Inferior parietal cortex (tissue), 1 donor: ENCODE results near the gene NLRP6.
"Not testable (repeated sequence)": the region's sequence is repeated elsewhere in the genome, so short reads cannot be mapped to it uniquely, and the experiment has no call there.

Source experiments
- DNase-seq: peaks from one replicate; pipeline ENCODE4 v3.0.0-alpha.2; 2016; ENCODE audit errors: extremely low spot score

The NLRP6 gene

DNA sequence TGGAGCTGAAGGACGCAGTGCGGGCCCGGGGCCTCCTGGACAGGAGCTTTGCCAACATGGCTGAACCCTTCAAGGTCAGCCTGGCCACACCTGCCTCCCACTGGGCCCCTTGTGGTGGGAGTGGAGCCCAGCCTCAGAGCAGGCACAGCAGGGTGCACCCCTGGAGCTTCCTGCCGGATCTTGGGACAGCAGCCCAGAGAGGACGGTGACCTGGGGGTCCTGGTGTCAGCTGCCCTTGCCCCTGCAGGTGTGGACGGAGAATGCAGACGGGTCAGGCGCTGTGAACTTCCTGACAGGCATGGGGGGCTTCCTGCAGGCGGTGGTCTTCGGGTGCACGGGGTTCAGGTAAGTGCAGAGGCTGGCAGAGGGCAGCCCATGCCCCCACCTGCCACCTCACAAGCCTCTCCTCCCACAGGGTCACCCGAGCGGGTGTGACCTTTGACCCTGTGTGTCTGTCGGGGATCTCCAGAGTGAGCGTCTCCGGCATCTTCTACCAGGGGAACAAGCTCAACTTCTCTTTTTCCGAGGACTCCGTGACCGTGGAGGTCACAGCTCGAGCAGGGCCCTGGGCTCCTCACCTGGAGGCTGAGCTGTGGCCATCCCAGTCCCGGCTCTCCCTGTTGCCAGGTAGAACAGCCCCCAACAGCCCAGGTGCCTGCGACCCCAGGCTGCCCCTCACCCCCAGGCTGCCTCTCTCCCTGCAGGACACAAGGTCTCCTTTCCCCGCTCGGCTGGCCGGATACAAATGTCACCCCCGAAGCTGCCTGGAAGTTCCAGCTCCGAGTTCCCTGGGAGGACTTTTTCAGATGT is 15.8 kb downstream of the NLRP6 start:
- no peak for DNase-seq

DNA sequence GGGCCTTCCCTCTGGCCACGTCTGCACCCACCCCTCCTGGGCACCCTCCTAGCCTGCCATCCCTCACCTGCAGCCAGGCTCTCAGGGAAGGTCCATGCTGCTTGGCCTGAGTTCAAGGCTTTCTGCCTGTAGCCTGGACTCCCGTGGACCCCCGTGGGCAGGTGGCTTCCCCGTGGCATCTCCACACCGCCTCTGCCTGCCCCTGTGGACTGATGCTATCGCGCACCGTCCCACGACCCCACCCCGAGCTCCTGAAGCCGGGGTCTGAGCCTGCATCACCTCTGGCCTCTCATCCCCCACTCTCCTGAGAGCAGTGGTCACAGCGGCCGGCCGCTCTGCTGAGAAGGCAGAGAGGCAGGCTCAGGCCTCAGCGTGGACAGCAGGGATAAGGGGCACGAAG is 16.6 kb downstream of the NLRP6 start:
- no peak for DNase-seq

DNA sequence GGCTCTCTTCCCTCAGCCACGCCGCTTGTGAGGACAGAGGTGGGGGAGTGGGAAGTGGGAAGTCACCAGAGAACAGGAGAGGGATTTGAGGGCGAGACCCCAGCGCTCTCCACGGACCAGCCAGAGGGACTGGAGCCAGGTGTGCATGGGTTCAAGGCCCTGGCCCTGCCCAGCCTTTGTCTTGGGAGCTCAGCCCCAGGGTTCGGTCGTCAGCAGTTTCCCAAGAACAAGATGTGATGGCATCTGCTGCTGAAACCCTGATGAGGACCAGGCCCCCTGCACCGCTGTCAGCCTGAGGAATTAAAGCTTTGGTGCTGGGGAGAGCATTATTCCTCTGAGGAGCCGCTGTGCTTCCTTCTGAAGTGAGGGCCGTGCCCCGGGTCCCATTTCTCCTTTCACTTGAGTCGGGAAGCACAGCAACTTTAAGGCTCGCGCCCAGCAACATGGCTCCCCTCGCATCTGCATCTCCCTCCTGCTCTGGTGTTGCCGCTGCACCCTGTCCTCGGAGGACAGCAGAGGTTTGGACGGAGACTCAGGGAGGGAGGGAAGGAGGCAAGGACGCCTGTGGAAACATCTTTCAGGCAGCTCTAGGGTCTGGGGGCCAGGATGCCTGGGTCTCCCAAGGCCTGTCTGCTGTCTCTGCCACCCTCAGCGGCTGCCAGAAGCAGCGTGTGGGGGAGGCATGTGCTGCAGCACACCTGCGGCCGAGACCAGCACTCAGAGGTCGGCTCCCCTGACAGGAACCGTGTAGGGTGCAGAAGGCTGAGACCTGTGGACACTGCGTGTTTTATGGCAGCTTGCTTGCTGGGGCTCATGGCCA is 17.4 kb downstream of the NLRP6 start:
- no peak for DNase-seq

DNA sequence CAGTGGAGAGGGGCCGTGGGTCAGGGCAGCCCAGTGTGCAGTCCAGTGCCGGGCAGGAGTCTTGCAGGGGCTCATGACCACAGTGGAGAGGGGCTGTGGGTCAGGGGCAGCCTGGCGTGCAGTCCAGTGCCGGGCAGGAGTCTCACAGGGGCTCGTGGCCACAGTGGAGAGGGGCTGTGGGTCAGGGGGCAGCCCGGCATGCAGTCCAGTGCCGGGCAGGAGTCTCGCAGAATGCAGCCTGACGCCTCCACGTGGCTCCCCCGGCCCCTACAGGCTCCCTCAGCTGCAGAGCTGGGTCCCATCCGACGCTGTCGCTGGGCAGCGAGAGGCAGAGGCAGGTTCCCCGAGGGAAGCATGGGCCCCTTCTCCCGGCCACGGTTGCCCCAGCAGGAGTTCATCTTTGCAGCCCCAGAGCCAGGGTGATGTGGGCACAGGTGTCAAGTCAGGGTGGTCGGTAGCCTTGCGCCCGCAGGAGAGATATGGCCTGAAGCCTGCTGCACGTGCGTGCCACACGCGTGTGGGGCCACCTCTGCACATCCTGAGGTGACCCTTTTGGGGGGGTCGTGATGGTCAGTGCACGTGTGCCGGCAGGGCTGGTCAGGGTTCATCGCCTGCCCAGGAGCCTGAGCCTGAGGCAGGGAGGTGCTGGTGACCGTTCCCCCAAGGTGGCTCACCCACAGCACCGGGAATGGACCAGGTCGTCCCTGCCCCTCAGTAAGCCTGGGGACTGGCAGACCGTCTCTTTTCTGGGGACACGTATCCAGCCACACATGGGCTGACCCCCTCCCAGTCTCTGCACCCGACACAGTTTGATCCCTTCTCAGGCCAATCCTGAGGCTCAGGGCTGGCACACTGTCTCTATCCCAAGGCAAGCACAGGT is 18.2 kb downstream of the NLRP6 start:
- no peak for DNase-seq

DNA sequence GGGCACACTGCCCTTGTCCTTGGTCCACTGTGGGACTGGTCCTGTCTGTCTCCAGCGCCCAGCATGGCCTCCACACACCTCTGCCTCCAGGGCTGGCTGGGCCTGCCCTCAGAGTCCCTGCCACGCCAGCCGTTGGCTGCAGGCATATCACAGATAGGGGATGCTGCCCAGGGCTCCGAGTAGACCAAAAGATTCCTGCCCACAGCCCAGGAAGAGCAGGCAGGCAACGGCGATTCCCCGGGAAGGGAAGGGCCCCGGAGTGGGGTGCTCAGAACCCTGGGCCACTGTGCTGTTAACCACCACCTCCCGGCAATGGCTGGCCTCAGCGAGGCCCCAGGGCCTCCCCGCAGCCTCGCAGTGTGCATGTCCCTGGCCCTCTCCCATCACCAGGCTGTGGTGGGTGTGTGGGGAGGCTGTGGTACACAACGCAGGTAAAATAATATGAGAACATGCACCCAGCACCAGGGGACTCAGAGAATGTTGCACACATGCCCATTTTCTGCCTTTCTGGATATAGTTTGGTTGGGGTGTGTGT is 18.9 kb downstream of the NLRP6 start:
- DNase-seq, result no peak

DNA sequence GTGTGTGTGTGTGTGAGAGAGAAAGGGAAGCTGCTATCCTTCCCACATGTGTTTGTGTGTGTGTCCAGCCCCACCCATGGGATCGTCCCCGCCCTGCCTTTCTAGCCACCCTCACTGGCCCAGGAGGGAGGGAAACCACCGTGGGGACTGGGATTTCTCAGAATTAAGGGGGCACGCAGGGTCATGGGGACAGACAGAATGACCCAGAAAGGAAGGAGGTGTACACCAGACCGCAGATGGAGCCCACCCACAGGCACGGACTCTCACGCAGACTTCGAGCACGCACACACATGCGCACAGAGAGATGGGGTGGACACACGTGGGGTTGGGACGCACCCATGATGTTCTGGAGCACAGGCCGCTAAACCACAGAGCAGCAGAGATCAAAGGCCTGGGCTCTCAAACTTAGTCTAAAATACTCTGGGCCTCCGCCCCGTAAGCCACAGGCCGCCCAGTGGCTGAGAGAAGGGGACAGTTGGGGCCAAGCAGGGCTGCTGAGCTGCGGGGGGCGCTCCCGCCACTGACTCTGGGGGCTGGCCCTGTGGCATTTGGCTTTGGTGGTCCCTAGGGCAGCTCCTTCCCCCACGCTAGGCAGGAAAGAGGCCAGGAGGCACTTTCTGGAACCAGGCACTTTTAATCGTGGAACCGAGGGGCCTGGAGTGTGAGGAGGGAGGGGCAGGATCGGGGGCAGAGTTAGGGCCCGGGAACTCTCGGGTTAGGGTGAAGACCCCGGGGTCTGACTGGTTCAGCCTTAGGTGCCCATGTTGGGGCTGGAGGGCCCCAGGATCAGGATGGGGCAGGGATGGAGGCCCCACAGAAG is 19.6 kb downstream of the NLRP6 start:
- no peak for DNase-seq

DNA sequence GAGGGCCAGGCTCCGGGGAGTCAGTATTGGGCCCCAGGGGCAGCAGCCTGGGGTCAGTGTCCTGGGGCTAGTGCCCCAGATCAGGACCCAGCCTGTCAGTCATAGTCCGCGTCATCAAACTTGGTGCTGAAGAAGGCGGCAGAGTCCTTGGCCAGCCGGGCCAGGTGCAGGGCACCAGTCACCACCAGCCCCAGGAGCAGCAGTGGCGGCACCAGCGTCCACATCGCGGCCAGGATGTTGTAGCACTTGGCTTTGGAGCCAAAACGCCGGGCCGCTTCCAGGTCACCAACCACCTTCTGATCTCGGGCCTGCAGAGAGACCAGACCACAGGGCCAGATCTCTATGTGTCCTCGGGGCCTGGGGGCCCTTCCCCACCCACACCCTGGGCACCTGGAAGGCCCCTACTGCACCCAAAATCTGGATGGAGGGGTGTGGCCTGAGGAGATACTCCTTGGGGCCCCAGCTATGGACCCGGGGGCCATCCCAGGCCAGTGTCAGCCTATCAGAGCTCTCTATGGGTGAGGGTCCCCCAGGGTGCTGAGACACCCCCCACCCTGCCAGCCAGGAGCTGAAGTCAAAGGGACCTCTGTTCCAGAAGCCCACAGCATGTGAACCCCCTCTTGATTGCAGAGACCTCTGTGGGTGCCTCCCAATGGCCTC is 20.3 kb downstream of the NLRP6 start:
- no peak for DNase-seq

DNA sequence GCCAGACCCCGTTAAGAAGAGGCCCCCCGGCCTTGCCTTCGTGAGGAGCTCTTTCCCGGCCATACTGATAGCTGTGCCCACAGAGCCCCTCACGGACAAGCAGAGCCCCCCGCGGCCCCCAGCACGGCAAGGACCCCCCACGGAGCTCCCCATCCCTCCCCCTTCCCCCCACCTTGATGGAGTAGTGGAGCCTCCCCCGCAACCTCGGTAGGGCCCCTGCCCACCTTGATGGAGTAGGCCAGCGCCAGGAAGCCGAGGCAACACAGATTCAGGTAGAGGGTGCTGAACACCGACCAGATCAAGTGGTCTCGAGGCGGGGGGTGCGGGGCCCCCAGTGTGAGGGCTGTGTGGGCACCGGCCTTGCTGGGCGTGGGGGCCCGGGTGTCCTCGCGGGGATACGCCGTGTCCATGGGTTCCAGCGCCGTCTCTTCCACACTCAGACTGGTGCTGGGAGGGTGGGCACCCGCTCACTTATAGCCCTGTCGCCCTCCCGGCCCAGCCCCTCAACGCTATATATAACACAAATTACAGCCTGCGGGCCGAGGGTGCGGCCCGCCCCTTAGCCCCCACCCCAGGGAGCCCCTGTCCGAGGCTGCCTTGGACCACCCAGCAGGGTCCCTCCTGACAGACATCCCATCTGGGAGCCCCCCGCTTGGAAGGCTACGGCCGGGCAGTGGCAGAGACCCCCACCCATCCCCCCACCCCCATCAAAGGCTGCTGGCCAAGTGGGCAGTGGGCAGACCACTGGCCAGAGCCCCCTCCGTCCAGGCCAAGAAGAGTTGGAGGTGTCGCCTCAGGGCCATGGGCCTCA is 21.1 kb downstream of the NLRP6 start, which contains the start of gene IFITM5:
IFITM5 (minus strand) TSS at position 446 of the 811 bp plus-strand sequence; CDS start at position 410, 36 bp downstream.
- no peak for DNase-seq

DNA sequence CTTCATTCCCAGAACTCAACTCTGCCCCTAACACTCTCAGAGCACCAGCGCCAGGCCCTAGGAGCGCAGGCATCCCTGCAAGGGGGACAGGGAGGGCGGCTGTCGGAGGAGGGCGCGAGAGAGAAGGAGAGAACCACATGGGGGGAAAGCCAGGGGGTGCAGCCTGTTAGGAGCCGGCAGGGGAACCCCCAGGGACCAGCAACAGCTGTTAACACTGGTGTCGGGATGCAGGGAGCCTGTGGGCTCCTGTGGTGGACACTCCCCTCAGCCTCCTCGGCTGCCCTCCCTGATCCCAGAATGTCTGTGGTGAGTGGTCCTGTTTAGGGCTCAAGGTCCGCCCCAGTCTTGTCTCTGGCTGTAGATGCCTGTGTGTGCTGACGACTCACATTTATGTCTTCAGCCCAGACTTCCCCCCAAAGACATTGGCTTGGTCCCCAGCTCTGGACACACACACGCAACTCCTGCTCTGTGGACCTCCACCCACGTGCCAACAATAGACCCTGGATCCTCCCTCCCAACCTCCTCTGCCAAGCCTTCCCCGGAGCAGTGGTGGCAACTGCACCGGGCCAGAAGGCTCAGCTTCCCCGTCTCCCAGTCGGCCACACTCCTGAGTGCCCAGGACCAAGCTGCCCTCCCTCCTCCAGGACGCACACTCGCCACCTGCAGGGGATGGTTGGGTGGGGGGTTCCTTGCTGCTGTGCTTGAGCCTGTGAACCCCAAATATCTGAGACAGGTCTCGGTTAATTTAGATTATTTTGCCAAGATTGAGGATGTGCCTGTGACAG is 21.9 kb downstream of the NLRP6 start:
- no peak for DNase-seq

DNA sequence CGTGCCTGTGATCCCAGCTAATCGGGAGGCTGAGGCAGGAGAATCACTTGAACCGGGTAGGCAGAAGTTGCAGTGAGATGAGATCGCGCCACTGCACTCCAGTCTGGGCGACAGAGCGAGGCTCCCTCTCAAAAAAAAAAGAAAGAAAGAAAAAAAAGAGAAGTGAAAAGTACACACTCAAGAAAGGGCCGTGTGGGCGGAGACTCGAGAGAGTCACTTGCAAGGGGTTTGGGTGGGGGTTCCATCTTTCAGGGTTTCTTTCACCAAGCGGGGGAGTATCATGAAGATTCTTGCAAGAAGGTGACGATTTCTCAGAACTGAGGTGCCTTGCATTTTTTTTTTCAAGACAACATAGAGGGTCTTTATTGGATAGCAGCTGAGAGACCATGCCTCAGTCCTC is 25.2 kb downstream of the NLRP6 start:
- DNase-seq, result no peak

DNA sequence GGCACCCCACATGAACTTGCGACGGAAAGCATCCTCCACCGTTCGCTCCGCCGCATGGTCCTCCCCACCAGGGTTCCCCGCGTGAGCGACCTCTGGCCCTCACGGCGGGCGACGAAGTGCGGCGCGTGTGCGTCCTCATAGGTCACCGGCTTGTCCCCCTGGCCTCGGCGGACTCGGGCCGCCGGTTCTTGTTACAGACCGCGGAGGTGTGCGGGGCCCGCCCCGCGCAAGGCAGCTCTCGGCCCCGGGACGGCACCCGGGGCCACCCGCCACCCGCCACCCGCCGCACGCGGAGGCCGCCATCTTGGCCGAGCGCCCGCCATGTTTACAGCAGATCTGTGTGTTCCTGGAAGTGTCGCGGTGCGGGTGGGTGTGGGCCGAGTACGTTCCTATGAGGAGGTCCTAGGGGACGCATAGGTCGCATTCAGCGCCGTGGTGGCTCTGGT is 25.9 kb downstream of the NLRP6 start:
- DNase-seq, result no peak

DNA sequence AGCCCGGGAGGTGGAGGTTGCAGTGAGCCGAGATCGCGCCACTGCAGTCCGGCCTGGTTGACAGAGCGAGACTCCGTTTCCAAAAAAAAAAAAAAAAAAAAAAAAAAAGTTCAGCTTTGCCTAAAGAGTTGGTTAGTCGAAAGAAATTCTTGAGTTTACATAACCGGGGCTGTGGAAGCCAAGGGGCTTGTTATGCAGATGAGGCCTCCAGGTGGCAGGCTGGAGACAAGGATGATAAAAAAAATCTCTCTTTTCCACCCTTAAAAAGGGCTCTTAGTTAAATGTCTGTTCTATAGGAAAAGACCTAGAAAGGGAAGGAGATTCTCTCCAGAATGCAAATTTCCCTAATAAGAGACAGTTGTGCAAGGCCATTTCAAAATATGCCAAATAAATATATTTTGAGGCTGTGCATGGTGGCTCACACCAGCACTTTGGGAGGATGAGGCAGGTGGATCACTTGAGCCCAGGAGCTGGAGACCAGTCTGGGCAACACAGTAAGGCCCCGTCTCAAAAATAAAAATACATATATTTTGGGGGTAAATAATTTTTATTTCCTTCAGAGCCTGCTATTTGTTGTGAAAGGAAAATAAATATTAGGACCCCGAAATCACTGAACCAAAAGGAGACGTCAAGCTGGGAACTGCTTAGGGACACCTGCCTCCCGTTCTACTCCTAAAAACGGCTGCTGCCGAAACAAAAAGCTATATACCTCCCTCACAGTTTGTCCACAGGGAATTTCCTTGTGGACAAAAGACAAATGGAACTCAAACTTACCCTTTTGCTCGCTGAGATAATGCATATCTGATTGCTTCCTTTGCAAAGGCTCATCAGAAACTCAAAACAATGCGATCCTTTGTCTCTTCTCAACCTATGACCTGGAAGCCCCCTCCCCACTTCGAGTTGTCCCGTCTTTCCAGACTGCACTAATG is 27.0 kb downstream of the NLRP6 start:
- DNase-seq, result peak; percentile 64

DNA sequence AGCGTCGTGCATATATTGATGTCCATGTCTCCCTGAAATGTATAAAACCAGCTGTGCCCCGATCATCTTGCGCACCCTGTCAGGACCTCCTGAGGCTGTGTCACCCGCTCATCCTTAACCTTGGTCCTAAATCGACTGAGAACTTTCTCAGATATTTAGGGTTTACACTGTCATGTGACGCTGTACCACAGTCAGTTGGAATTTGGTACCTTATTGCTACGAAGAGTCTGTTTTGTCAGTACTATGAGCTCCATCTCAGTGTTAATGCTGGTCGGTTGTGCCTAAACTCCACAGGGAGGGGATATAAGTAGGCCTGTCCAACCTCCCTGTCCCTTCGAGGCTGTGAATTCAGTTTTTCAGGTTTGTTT is 27.6 kb downstream of the NLRP6 start:
- DNase-seq, result no peak

DNA sequence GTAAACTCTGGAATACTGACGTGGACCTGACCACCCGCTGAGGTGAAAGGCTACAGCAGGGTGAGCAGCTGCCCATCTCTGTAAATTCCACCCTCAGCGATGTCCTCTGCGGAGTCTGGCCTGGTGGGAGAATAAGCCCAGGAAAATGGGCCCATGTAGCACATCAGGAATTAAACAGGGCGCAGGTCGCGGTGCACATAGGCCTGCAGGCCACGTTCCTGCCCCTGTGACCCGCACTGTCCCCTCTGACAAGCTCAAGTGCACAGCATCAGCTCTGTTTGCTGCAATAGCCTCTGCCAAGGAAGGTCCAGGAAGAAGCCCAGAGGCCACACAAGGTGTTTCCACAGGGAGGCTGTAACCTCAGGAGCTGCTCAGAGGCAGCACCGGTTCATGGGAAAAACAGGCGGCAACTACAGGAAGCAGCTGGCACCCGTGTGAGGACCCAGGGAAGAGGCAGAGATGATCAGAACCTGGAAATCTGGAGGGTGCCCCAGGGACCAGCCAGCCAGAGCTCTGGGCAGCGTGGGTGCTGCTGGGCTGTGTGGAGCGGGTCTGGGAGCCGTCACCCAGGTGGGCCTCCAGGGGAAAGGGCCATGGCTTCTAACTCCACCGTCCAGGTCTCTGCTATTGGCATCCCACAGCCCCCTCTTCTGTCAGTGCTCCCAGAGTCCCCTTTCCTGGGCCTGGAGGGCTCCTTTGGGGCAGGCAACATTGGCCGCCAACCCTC is 28.6 kb downstream of the NLRP6 start:
- DNase-seq, result no peak

DNA sequence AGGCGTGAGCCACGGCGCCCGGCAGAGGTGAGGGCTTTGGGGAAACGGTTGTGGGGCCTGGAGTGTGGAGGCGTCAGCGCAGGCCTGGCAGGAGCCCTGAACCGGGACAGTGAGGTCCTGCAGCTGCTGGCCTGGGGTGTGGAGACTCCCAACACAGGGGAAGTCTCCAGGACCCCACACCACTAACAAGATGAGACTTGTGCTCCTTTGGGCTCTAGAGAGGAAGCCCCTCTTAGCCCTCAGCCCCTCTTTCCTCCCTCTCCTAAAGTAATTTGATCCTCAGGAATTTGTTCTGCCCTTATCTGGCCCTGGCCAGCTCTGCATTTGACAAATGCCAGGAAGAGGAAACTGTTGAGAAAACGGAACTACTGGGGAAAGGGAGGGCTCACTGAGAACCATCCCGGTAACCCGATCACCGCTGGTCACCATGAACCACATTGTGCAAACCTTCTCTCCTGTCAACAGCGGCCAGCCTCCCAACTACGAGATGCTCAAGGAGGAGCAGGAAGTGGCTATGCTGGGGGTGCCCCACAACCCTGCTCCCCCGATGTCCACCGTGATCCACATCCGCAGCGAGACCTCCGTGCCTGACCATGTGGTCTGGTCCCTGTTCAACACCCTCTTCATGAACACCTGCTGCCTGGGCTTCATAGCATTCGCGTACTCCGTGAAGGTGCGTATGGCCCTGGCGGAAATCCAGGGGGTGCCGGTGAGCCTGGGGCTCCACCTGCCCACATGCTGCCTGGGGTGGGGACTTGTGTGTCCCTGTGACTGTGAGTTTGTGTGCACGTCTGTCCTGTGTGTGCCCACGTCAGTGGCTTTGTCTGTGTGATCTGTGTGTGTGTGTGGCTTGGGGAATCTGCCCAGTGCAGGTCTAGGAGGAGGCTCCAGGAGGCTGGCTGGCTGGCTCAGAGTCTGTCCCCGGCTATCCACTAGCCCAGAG is 29.8 kb downstream of the NLRP6 start, which contains the start of gene IFITM2:
IFITM2 (plus strand) TSS at position 51 of the 943 bp plus-strand sequence; CDS start at position 428, 377 bp downstream.
- not testable (repeated sequence) for DNase-seq
